GM19397 (cell line): ENCODE measurements around the gene SPTLC3.
A peak's percentile ranks its signal among the peaks of the same experiment; 100 is the strongest.

Source experiments
- ATAC-seq: cut with Tn5 transposase; IDR thresholded peaks from one replicate; pipeline ENCODE4 v1.9.1; 2021; ENCODE audit warnings: mild to moderate bottlenecking, moderate library complexity; ENCODE audit not compliant: unreplicated experiment

SPTLC3 gene

GRCh38 chr20:13089950-13090469, 81.2 kb downstream of the SPTLC3 start:
- no peak for ATAC-seq

DNA sequence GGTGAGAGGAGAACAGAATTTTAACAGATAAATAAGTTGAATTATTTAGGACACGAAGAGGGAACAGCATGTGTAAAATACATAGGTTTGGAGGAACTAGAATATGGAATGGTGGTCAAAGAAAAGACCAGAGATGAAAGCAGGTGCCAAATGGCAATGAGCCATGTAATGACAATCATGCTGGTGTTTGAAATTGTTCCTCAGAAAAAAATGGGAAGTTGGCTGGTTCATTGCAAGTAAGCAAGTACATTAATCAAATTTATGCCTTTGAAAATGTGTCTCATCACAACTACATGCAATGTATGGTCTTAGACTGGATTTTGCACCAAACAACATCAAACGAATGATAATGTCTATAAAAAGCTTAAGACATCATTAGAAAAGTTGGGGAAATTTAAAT, 83.3 kb downstream of the SPTLC3 start:
- ATAC-seq: no peak

DNA sequence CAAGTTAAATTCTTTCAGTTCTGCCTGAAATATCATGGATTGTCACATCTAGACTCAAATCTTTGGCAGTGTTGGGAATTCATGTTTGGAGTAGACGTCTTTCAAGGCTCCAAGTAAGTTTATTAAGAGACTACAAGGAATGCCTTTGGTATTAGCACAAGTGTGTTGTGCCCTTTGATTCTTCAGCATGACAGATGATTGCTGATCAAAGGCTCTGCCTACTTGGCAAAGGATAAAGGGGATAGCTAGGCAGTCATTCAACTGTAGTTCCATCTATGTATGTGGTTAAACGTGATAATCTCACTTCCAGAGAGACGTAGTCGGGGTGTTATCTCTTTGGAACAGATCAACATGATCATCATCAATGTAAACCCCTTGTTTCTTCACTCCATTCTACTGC, 86.2 kb downstream of the SPTLC3 start:
- ATAC-seq: no peak

- ATAC-seq: no peak
Observed at GRCh38 chr20:13098720-13099355, 90.1 kb downstream of the SPTLC3 start.

DNA sequence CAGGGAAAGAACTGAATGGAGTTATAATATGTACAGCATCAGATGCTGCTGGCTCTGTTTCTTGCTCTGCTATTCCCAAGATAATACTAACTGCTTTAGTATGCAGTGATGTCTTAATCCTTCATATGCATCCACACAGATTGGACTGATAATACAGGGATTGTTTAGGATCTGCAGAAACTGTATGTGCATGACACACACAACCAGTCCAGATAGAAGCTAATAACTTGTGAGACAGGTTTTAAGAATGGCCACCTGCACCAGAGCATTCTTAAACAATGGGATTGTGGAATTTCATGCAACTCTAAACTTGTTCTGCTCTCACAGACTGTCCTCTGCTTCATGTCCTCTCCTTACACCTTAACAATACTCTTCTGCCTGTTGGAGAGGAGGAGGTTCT, 90.9 kb downstream of the SPTLC3 start:
- ATAC-seq: no peak

DNA sequence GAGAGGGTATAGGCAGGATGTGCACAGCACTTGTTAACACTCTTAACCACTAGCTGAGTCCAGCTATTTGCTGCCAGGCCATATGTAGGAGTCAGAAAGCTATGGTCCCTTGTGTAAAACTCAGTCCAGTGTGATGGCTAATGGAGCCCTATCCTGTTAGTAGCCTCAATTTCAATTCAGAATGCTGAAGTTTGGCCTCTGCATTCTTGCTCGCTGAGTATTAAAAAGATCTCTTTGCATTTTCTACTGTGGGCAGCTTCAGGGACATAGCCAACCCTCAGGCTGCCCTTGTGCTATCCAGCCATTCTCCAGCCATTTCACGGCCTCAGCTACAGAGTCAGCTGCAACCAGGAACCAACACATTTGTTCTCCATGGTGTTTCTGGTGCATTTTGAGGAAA, 92.5 kb downstream of the SPTLC3 start:
- ATAC-seq: no peak

GRCh38 chr20:13101706-13102105, 92.9 kb downstream of the SPTLC3 start:
- no peak for ATAC-seq

- no peak for ATAC-seq
Observed at GRCh38 chr20:13102237-13102636, 93.5 kb downstream of the SPTLC3 start.

- no peak for ATAC-seq
Observed at GRCh38 chr20:13102694-13103093, 93.9 kb downstream of the SPTLC3 start.

DNA sequence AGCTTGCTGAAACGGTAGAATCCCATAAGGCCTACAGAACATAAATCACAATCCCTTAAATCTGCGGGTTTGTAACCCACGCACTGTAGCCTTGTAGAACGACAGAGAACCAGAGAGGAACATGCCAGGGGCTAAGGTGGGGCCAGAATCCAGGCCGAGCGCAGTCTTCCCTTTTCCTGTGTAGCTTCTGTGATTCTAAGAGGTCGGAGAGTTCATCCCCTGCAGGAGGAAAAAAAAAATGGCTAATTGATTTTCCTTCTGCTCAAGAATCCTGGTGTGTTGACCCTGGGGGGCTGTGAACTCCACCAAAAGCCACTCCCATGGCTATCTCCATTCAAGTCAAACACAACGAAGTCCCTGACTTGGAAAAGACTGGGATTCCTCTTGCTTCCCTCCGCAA, 96.3 kb downstream of the SPTLC3 start:
- no peak for ATAC-seq

GRCh38 chr20:13105864-13106457, 97.2 kb downstream of the SPTLC3 start:
- ATAC-seq: no peak

DNA sequence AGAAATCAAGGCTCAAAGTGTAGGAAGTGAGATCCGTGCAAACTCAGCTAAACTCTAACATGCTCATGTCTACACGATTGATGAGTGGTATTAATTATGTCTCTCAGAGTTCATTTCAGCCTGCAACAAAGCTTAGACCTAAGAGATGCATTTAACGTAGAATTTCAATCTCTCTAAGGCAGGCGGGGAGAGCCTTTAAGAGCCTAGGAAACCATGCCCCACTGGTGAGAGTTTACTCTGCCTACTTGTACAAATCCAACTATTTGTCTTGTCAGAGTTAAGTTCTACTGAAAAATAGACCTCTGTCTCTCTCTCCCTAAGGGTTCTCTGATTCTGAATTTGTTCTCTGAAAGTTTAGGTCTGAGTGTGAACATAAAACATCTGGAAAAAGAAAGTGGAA, 100.9 kb downstream of the SPTLC3 start:
- no peak for ATAC-seq

GRCh38 chr20:13110796-13111195, 102.0 kb downstream of the SPTLC3 start:
- no peak for ATAC-seq

- no peak for ATAC-seq
Observed at GRCh38 chr20:13111249-13111911, 102.6 kb downstream of the SPTLC3 start.

DNA sequence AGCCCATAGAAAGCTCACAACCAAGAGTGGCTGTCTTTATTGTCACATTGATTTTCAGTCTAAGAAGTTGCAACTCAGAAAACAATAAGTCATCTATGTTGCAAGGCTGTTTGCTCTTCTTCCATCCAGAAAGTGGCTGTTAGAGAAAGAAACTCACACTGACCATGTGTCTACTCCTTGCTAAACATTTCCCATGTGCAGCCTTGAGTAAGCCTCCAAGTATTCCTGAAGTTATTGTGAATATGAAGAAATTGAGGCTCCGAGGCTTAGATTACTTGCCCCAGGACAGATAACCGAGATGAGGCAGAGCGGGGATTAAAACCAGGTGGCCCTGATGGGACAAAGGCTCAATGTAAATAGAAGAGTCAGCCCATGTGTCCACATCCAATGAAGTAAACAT, 105.0 kb downstream of the SPTLC3 start:
- no peak for ATAC-seq

- ATAC-seq: no peak
Observed at GRCh38 chr20:13117200-13117599, 108.4 kb downstream of the SPTLC3 start.

DNA sequence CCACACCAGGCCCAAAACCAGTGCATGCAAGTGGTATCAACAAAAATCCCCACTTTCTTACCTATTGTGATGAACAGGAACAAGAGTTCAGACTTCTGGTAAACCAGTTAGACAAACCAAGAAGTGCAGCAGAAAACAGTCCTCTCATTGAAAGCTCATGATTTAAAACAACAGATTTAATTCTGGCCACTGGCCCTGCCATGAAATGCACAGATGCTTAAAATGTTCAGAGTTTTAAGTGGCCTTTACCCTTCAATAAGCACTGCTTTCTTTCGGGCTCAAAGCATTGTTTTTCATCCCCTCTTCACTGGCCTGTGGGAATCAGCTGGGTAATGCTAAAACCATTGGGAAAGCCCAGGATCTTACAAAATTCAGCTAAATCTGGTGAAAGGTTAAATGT, 109.9 kb downstream of the SPTLC3 start:
- no peak for ATAC-seq

DNA sequence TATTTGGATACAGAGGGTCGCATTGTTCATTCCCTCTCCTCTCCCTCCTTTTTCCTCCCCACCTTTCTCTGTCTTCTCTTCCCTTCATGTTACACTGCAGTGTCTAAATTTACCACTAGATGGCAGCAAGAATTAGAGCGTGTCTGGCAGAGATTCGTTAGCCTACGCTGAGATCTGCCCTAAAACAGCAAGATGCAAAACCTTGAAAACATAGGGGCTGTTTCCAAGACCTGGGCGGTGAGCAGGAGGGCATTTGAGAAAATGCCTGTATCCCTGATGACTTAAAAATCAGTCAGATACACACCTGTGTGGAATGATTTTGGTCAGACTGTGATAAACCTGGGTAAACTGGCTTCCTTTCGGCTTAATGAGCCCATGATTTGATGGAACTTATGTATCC, 110.8 kb downstream of the SPTLC3 start:
- ATAC-seq: peak; percentile 56

DNA sequence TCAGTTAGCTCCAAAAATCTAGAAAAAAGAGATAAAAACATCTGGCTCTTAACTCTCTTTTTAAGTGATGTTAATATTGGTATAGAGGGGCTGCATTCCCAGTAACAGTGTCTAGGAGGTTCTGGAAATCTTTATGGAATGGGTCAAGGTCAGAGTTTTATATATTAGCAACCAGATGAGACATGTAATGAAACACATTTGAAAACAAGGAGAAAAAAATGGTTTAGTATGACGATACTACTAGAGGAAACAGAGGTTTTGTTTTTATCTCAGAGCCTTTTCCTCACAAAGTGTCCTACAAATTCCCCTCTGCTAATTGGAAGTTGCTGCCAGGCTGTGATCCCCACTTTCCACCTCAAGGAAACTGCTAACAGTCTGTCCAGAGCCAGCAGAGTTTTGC, 111.7 kb downstream of the SPTLC3 start:
- no peak for ATAC-seq

DNA sequence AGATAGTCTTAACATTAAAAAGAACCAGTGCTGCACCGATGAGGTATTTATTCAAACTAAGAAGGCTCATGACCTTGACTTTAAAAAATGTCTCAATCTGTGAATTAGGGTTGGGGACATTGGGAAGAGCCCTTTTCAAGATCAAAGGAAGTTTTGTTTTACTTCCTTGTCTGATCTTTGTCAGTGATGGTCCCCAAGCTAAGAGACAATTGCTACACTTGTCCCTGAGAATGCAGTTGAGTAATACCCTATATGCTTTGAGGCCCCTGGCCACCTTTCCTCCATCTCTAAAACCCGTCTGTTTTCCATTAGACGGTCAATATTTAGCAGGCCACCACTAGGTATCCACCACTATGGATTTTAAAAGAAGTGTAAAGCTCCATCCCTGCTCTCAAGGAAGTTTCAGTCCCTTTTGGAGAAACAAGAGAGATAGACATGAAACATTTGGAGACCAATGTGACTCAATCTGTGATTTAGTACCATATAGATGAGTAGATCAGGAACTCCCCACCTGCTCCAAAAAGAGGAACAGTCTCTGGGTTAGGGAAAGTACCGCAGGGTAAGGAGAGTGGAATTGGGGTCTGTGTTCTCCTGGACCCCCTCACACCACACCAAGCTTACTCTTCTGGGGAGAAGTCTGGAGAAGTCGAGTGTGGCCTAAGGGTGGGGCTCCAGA, 113.2 kb downstream of the SPTLC3 start:
- ATAC-seq: peak; percentile 62

- no peak for ATAC-seq
Observed at GRCh38 chr20:13125486-13125885, 116.7 kb downstream of the SPTLC3 start.

DNA sequence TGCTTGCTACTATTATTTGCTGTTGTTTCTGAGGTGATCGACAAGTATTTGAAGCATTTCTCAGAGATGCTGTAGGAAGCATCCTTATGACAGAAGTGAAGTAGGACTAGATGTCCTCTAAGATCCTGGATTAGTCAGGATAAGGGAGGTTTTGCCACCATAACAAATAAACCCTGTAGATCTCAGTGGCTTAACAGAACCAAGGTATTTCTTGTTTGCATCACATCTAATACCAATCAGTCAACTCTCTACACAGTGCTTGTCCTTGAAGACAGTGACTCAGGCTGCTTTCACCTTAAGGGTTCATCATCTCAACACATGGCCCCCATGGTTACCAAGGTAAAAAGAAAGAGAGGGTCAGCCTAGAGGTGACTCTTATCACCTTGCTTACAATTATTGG, 119.4 kb downstream of the SPTLC3 start:
- no peak for ATAC-seq
